Nephron (organoid): ENCODE measurements around the gene THRB.
"Not testable (repeated sequence)": the region's sequence is repeated elsewhere in the genome, so short reads cannot be mapped to it uniquely, and the experiment has no call there.

Experiments used
- H3K27ac Mint-ChIP-seq, 3 experiments: 2 replicates each; pipeline ENCODE4 v1.8.0; 2020; ENCODE audit warnings: mixed read lengths in 3 of 3, mild to moderate bottlenecking in 2 of 3, moderate library complexity in 1 of 3
- H3K27me3 Mint-ChIP-seq: 2 replicates; pipeline ENCODE4 v1.8.0; 2021; ENCODE audit warnings: low read depth, mild to moderate bottlenecking, moderate library complexity, mixed read lengths
- H3K36me3 Mint-ChIP-seq: 2 replicates; pipeline ENCODE4 v1.8.0; 2020; ENCODE audit warnings: low read depth, mixed read lengths
- H3K4me1 Mint-ChIP-seq: 2 replicates; pipeline ENCODE4 v1.8.0; 2020; ENCODE audit warnings: mixed read lengths
- H3K4me3 Mint-ChIP-seq, 3 experiments: 2 replicates each; pipeline ENCODE4 v1.8.0; 2020; ENCODE audit warnings: mild to moderate bottlenecking in 3 of 3, mixed read lengths in 3 of 3, moderate library complexity in 2 of 3
- H3K9me3 Mint-ChIP-seq: 2 replicates; pipeline ENCODE4 v1.8.0; 2020; ENCODE audit warnings: mixed read lengths
- CTCF ChIP-seq, 3 experiments: fragments of 200-600 bp; sonication (generic); IDR thresholded peaks; one replicate each; pipeline ENCODE4 v1.5.0; 2021; ENCODE audit warnings: antibody characterized with exemption in 3 of 3; ENCODE audit not compliant: unreplicated experiment in 3 of 3

The THRB gene

GRCh38 chr3:24416224-24416623 is 78.4 kb downstream of the THRB start:
- Mint-ChIP-seq H3K4me1 (peaks cover 6% of the 10 kb centered on the region), H3K27me3 (peaks cover 4% of the 10 kb centered on the region), H3K4me3 (no peak overlapping the region), H3K9me3 (no peaks in the 10 kb centered on the region), H3K36me3 (no peaks in the 10 kb centered on the region), H3K27ac (peak overlapping the region in 1 of 3 experiments; percentile 42)
- TF ChIP-seq CTCF (IDR thresholded peaks at IDR 0.05; ENCODE audit: unreplicated experiment in 3 of 3), result no peak

DNA sequence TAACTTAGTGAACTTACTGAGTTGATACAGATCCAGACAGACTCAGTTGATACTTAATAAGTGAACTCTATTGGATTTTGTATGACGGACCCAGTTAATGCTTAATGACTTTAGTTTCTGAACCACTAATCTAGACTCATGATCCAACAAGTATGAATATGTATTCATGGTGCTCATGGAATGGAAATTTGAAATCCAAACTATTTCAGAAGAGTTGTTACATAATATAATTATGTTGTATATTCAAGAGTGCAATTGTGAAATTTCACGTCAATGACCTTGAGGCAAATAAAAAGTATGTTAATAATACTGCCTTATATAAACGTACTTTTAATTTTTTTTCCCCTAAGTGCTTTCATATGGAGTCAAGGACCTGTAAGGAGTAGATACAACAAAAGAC is 78.8 kb downstream of the THRB start:
- H3K4me3 Mint-ChIP-seq, result no peak overlapping the region
- TF ChIP-seq CTCF (IDR thresholded peaks at IDR 0.05; ENCODE audit: unreplicated experiment in 3 of 3), result no peak
- H3K36me3 Mint-ChIP-seq, result no peaks in the 10 kb centered on the region
- peaks cover 4% of the 10 kb centered on the region for H3K27me3 Mint-ChIP-seq
- peaks cover 6% of the 10 kb centered on the region for H3K4me1 Mint-ChIP-seq
- H3K9me3 Mint-ChIP-seq, result no peaks in the 10 kb centered on the region
- H3K27ac Mint-ChIP-seq, result peak overlapping the region in 1 of 3 experiments; percentile 42

DNA sequence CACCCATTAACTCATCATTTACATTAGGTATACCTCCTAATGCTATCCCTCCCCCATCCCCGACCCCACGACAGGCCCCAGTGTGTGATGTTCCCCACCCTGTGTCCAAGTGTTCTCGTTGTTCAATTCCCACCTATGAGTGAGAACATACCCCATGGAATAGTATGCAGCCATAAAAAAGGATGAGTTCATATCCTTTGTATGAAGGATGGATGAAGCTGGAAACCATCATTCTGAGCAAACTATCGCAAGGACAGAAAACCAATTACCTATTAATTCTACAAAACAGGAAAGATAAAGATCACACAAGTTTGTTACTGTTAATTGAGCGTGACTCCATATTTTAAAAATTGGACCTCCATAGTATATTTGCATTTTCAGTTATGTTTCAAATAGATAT is 81.0 kb downstream of the THRB start:
- not testable (repeated sequence) for H3K27ac Mint-ChIP-seq, H3K4me1 Mint-ChIP-seq, H3K4me3 Mint-ChIP-seq, H3K9me3 Mint-ChIP-seq, H3K27me3 Mint-ChIP-seq, H3K36me3 Mint-ChIP-seq

GRCh38 chr3:24410860-24411259 is 83.8 kb downstream of the THRB start:
- no peaks in the 10 kb centered on the region for H3K9me3 Mint-ChIP-seq
- no peak for TF ChIP-seq CTCF (IDR thresholded peaks at IDR 0.05; ENCODE audit: unreplicated experiment in 3 of 3)
- H3K27me3 Mint-ChIP-seq, result peaks cover 4% of the 10 kb centered on the region
- H3K4me3 Mint-ChIP-seq, result no peak overlapping the region
- no peak overlapping the region for H3K27ac Mint-ChIP-seq
- peaks cover under 1% of the 10 kb centered on the region for H3K4me1 Mint-ChIP-seq
- no peaks in the 10 kb centered on the region for H3K36me3 Mint-ChIP-seq

DNA sequence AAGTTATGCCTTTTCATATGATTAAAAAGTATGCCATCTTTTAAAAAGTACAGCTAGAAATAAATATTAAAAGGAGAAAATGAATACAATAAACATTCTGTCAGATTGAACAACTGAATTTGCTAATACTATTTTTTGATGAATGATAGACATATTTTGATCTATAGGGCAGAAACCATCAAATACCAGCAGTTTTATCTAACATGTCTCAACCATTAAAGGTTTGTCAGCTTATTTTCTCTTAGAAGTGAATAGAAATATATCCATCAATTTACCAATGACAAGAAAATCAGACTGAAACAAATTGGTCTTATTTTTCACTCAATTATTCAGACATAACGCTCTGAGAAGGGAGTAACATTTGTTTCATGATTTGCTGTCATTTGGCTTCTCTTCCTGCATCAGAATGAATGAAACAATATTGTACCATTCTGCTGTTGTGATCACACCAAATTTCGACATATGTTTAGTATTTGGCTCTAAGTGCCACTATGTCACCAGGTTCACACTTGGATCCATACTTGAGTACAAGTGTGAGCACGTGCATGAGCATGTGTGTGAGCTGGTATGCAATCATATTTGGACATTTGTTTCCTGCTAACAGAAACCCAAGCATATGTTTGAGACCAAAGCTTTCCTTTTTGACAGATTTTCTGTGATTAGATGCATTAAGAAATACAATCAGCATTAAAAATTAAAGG is 86.5 kb downstream of the THRB start:
- no peak overlapping the region for H3K4me3 Mint-ChIP-seq
- H3K36me3 Mint-ChIP-seq, result no peaks in the 10 kb centered on the region

GRCh38 chr3:24406900-24407299 is 87.8 kb downstream of the THRB start:
- Mint-ChIP-seq H3K4me3 (no peak overlapping the region), H3K9me3 (peaks cover 2% of the 10 kb centered on the region), H3K27ac (no peak overlapping the region), H3K4me1 (peaks cover under 1% of the 10 kb centered on the region), H3K36me3 (no peaks in the 10 kb centered on the region), H3K27me3 (no peaks in the 10 kb centered on the region)
- TF ChIP-seq CTCF (IDR thresholded peaks at IDR 0.05; ENCODE audit: unreplicated experiment in 3 of 3), result no peak

More for the DNA sequence above, 86.5 kb downstream of the THRB start:
- H3K27me3 Mint-ChIP-seq, result no peaks in the 10 kb centered on the region
- H3K4me1 Mint-ChIP-seq, result no peaks in the 10 kb centered on the region
- TF ChIP-seq CTCF (IDR thresholded peaks at IDR 0.05; ENCODE audit: unreplicated experiment in 3 of 3), result no peak
- H3K27ac Mint-ChIP-seq, result no peak overlapping the region
- H3K9me3 Mint-ChIP-seq, result peaks cover 2% of the 10 kb centered on the region
